AG09309 (cell line): ENCODE results near the gene MYADM.
"Not testable (repeated sequence)": the region's sequence is repeated elsewhere in the genome, so short reads cannot be mapped to it uniquely, and the experiment has no call there.

ENCODE experiments used
- DNase-seq: peaks from one replicate; pipeline ENCODE4 v3.0.0-alpha.2; 2010; ENCODE audit warnings: low read depth
- H3K4me3 ChIP-seq: 2 replicates; pipeline ENCODE4 v1.5.1; 2011; ENCODE audit warnings: mild to moderate bottlenecking, low read depth, low read length, moderate library complexity; ENCODE audit not compliant: control insufficient read depth
- CTCF ChIP-seq: IDR thresholded peaks from 2 replicates; pipeline ENCODE4 v1.5.1; 2011; ENCODE audit warnings: mild to moderate bottlenecking, low read depth, low read length, inconsistent platforms; ENCODE audit not compliant: insufficient read depth, control insufficient read depth; ENCODE audit errors: missing control alignments

Gene MYADM

GRCh38 chr19:53864308-53864836, 3.3 kb upstream of the MYADM start:
- no peak overlapping the region for H3K4me3 ChIP-seq
- no peak for DNase-seq
- no peak for TF ChIP-seq CTCF

DNA sequence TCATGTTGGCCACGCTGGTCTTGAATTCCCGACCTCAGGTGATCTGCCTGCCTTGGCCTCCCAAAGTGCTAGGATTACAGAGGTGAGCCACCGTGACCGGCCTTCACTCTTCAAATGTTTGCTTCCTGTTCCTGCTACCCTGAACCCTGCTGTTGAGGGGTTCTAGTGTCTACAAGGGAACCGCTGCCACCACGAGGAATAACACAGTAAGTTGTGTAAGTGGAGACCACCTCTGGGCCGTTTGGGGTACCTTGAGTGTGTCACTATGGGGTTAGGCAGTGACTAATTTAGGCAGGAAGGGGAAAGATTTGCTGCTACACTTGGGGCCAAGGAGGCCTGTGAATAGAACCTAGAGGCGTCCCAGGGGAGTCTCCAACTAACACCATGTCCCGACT, 2.2 kb upstream of the MYADM start:
- H3K4me3 ChIP-seq = peak overlapping the region; percentile 26
- DNase-seq = no peak

DNA sequence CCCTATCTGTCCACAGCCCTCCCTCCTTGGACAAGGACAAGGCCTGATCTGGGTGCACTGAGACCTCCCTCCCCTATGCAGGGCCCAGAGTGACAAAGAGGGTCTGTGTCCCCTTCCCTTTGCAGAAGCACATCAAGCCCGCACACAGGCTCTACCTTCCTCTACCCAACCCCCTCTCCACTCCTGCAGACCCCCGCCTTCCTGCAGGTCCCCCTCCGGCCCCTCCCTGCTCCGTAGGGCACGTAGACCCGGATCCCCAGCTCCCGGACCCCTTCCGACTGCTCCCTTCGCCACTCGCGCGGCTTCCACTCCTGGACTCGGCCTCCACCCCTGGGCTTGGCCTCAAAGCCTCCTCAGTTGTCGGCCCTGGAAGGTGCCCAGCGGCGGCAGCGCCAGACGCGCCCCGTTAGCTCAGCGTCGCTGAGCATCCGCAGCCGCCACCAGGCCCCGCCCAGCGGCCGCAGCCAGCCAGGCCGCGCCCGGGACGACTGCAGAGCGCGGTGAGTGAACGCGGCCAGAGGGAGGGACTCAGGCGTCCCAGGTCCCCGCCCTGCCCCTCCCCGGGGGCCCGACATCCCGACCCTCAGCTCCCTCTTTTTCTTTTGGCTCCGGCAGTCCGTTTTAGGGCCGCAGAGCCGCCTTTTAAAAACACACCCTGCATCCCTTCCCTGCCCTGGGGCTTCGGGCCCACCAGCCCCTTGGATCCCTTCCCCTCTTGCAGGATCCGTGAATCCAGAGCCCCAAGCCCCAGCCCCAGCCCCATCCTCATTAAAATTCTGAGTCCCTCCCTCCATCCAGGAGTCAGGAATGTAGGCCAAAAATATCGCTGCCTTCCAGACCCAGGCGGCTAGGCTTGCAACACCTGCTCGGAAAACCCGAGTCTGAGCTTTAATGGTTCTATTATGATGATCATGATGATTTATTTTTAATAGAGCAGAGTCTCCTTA, 1.5 kb upstream of the MYADM start:
- DNase-seq = no peak
- H3K4me3 ChIP-seq = peak overlapping the region; percentile 38
- no peak for TF ChIP-seq CTCF

More for the DNA sequence above, 2.2 kb upstream of the MYADM start:
- no peak for TF ChIP-seq CTCF

DNA sequence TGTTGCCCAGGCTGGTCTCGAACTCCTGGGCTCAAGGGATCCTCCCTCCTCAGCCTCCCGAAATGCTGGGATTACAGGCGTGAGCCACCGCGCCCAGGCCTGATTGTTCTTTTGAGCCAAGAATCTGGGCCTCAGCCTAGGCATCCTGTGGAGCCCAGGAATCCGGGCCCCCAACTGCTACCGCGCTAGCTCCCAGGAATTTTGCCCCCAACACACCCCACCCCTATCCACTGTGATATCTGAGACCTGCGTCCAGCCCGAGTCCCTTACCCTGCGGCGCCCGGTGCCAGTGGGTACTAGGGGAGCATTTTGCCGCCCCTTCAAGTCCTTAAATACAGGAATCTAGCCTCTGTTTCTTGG, 838 bp upstream of the MYADM start:
- H3K4me3 ChIP-seq = peak overlapping the region; percentile 70
- no peak for DNase-seq
- no peak for TF ChIP-seq CTCF

DNA sequence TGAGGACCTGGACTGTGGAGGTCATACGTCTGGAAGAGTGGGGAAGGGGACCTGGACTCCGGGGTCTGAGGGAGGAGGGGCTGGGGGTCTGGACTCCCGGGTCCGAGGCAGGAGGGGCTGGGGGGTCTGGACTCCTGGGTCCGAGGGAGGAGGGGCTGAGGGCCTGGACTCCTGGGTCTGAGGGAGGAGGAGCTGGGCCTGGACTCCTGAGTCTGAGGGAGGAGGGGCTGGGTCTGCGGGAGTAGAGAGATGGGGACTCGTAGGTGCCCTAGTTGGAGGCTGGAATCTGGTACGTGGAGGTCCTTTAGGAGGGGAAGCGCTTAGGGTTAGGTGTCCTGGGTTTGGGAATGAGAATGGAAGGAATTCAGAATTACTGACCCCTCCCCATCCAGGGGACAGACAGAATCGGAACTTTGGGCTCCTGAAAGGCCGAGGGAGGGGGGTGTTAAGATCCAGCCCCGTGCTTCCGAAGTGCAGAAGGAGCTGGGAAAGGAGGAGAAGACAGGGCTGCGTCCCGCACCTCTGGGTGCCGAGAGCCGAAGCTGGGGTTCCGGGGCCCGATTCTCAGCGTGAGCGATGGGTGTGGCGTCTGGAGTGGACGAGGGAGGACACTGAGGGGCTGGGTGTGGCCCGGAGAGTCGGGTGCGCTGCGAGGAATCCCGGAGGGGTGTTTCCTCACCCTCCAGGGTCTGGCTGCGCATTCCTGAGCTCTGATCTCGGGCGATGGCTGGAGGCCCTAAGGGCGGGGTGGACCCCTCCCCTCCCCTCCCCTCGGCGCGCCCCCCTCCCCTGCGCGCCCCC, 608 bp downstream of the MYADM start:
- no peak for TF ChIP-seq CTCF
- H3K4me3 ChIP-seq = peak overlapping the region; percentile 70
- DNase-seq = no peak

DNA sequence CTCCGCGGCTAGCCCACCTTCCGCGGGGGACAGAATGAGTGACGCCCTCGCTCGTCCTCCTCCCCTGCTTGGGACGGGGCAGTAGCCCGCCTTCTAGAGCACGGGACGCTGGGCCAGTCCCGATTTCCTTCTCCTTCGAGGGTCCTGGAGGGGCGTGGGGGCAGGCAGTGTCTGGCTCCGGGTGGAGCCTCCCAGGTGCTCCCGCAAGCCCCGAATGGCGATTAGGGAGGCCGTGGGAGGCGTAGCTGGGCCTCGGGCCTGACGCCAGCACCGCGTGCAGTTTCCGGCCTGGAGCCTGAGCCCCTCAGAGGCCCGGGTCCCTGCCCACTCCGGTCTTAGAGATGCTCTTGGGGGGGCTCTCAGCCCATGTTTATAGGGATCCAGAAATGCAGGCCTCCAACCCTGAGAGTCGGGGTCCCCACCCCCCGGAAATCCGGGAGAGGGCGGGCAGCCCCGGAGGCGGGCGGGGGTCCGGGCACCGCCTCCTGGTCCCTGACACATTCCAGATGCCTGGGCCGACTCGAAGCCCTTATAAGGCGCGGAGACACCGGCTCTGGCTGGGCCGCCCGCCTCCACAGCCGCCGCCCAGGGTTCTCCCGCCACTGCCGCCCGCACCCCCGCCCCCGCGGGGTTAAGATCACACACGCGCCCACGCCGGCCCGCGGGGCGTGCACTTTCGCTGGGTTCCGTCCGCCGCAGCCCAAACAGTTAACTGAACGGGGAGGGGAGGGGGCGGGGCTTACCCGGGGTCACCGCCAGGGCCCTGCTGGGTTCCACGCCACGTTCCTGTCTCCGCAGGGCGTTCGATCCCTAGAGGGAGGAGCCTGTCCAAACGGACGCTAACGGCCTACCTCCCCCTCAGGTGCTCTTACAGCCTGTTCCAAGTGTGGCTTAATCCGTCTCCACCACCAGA, 1.5 kb downstream of the MYADM start:
- no peak for DNase-seq
- TF ChIP-seq CTCF = peak; percentile 33
- H3K4me3 ChIP-seq = peak overlapping the region; percentile 70

GRCh38 chr19:53869805-53870484, 2.3 kb downstream of the MYADM start:
- H3K4me3 ChIP-seq = peak overlapping the region; percentile 70
- not testable (repeated sequence) for DNase-seq
